HUES64 (cell line): ENCODE measurements around the gene FCGR3A.
"Not testable (repeated sequence)": the region's sequence is repeated elsewhere in the genome, so short reads cannot be mapped to it uniquely, and the experiment has no call there.

ENCODE experiments used
- H3K27ac ChIP-seq: 2 replicates; pipeline ENCODE4 v1.7.0; 2013; ENCODE audit warnings: low read depth, low read length, inconsistent platforms
- H3K27me3 ChIP-seq: 2 replicates; pipeline ENCODE4 v1.6.1; 2013; ENCODE audit warnings: mild to moderate bottlenecking, low read length; ENCODE audit not compliant: insufficient read depth
- H3K36me3 ChIP-seq: 2 replicates; pipeline ENCODE4 v1.6.1; 2013; ENCODE audit warnings: mild to moderate bottlenecking, low read length; ENCODE audit not compliant: insufficient read depth
- H3K4me1 ChIP-seq: 2 replicates; pipeline ENCODE4 v1.6.1; 2013; ENCODE audit warnings: mild to moderate bottlenecking, low read length, moderate library complexity; ENCODE audit not compliant: insufficient read depth
- H3K4me3 ChIP-seq: 2 replicates; pipeline ENCODE4 v1.5.1; 2013; ENCODE audit warnings: mild to moderate bottlenecking, low read length, moderate library complexity
- H3K9ac ChIP-seq: 2 replicates; pipeline ENCODE4 v1.6.1; 2013; ENCODE audit warnings: mild to moderate bottlenecking, low read depth, low read length
- H3K9me3 ChIP-seq: 2 replicates; pipeline ENCODE4 v1.6.1; 2013; ENCODE audit warnings: low read depth, low read length; ENCODE audit not compliant: insufficient read depth
- WGBS: fragments of 150-250, 120-280 bp; methylation state at CpG from one replicate; pipeline ENCODE4 v1.1.7; 2013; ENCODE audit warnings: missing lambda C conversion rate; 5-methylcytosine and 5-hydroxymethylcytosine counted together

FCGR3A gene

DNA sequence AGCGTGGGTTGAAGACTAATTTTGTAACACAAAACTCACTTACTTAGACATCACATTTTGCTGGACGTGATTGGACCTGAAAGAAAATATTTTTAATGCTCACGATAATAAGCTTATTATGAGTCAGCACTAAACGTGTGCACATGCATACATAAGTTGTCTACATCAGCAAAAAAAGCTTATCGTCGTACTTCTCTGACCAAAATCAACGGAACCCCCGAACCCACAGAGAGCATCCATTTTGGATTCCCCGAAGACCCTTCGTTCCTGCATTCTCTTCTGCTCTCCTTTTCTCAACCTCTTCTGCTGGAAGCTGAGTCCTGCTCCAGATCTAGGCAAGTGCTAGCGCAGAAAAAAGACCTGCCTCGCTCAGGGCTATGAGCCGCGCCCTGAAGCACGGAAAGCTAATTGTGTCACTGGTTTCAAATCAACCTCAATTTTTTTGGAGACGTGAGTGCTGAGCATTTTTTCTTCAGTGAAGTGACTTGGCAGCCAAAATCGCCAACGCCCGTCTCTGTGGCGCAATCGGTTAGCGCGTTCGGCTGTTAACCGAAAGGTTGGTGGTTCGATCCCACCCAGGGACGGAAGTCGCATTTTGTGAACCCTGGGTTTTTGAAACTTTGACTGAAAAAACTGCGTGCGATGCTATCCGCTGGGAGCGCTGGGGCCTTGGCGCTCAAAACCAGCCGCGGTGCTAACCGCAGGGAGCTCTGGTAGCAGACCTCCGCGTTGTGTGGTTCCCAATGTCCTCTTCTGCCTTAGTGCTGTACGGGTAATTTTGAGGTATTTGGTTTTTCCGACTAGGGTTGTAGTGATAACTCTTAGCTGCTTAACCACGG lies 9.7 kb downstream of the FCGR3A start:
- H3K27ac ChIP-seq = peak overlapping the region; percentile 56; the same call in 1 of the 2 replicates
- peak overlapping the region; percentile 82 for H3K4me3 ChIP-seq
- H3K9ac ChIP-seq = peak overlapping the region; percentile 75
- not testable (repeated sequence) for H3K36me3 ChIP-seq, H3K9me3 ChIP-seq, H3K4me1 ChIP-seq
- 3% methylated on average over 40 of the region's 41 CpGs for WGBS
- peaks cover 15% of the 10 kb centered on the region for H3K27me3 ChIP-seq

DNA sequence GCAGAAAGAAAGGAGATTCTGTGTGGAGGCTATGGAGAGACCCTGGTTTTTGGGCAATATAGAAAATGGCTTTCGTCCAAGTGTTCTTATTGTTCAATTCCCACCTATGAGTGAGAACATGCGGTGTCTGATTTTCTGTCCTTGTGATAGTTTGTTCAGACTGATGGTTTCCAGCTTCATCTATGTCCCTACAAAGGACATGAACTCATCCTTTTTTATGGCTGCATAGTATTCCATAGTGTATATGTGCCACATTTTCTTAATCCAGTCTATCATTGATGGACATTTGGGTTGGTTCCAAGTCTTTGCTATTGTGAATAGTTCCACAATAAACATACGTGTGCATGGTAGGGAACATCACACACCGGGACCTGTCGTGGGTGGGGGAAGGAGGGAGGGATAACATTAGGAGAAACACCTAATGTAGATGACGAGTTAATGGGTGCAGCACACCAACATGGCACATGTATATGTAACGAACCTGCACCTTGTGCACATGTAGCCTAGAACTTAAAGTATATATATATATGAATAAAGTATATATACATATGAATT lies 10.6 kb downstream of the FCGR3A start:
- WGBS = 92% methylated on average over 6 of the region's 7 CpGs
- not testable (repeated sequence) for H3K4me1 ChIP-seq, H3K27ac ChIP-seq, H3K9me3 ChIP-seq, H3K9ac ChIP-seq, H3K36me3 ChIP-seq
- H3K4me3 ChIP-seq = peak overlapping the region; percentile 82
- peaks cover 15% of the 10 kb centered on the region for H3K27me3 ChIP-seq

DNA sequence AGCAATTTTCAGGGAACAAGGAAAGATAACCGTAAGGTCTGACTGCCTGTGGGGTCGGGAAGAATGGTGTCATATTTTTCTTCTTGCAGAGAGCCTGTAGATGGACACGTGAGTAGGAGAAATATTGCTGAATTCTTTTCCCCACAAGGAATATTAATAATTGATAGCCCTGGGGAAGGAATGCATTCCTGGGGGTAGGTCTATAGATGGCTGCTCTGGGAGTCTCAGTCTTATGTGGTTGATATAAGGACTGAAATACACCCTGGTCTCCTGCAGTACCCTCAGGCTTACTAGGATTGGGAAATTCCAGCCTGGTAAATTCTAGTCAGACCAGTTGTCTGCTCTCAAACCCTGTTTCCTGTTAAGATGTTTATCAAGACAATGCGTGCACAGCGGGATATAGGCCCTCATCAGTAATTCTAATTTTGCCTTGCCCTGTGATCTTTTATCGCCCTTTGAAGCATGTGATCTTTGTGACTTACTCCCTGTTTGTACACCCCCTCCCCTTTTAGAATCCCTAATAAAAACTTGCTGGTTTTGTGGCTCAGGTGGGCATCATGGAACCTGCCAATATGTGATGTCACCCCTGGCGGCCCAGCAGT lies 12.4 kb downstream of the FCGR3A start:
- 93% methylated on average over 6 of the region's 7 CpGs for WGBS
- peaks cover 17% of the 10 kb centered on the region; the same call in 1 of the 2 replicates for H3K27me3 ChIP-seq
- H3K36me3 ChIP-seq, H3K9ac ChIP-seq, H3K27ac ChIP-seq, H3K4me3 ChIP-seq, H3K9me3 ChIP-seq, H3K4me1 ChIP-seq: not testable (repeated sequence)

DNA sequence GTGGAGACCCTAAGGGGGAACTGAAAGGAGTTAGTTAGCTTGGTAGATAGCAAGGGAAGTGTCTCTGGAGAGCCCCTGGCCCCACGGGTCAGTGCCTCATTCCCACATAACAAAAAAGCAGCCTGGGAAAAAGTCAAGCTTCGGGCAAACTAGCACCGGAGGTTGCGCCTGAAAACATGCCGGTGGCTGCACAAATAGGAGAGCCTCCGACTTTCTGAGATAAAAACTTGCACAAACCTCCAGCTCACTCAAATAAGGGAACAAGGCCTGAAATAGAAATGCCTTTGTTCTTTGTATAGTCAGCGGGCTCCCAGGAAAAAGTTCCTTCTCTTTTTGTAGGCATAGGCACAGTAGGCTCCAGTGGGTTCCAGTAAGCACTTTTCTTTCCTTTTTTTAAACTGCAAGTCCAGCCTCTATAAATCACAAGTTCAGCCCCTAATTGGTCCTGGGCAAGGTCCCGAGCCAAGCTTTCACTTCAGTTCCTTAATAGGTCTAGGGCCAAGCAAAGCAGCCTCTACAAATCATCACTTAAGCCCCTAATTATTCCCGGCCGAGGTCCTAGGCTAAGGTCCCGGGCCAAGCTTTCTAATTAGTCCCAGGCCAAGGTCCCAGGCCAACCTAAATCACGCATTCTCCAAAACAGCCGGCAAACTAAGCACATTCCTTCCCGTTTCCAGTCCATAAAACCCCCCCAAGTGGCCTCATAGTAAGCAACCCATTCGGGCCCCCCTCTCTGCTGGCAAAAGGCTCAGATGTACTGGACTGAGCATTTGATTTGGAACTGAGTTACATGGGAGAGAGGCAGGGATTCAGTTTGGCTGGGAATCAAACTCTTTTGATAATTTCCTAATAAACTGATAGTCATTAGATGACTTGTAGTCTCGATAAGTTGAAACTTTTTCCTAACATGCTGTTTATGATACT lies 16.7 kb downstream of the FCGR3A start:
- Histone ChIP-seq H3K27me3 (peaks cover 28% of the 10 kb centered on the region), H3K4me3 (peak overlapping the region; percentile 76)
- H3K9me3 ChIP-seq, H3K4me1 ChIP-seq, H3K36me3 ChIP-seq, H3K9ac ChIP-seq, H3K27ac ChIP-seq: not testable (repeated sequence)
- 31% methylated on average over 14 of the region's 16 CpGs for WGBS

DNA sequence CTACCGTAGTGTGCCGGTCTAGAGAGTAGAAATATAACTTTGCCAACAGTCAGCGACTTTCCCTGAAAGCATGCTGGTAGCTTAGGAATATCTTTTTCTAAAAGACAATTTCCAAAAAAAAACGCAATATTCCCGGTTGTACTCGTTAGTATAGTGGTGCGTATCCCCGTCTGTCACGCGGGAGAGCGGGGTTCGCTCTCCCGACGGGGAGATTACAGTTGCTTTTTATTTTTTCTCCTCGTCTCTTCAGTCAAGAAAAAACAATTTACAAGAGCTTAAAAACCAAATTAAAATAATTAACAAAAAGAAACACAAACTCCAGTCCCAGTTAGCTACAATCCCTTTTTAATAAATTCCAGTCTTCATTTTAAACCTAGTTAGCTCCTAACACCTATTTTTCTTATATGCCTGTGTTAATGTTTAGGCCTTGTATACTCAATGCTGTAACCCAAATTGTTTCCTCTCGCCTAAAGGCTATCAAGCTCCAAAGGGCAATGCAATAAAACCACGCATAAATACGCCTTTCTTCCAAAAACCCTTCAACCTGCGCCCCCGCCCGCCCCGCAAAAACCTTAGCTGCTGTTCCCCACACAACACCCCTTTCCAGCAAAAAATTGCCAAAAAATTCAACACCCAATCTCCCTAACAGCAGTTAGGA lies 17.5 kb downstream of the FCGR3A start:
- Histone ChIP-seq H3K9ac (no peak overlapping the region), H3K36me3 (no peaks in the 10 kb centered on the region), H3K27ac (no peak overlapping the region; the same call in 1 of the 2 replicates), H3K9me3 (no peaks in the 10 kb centered on the region), H3K4me3 (peak overlapping the region; percentile 76), H3K4me1 (peaks cover 9% of the 10 kb centered on the region; the same call in 1 of the 2 replicates), H3K27me3 (peaks cover 28% of the 10 kb centered on the region)
- WGBS = 41% methylated on average over 22 of the region's 22 CpGs

DNA sequence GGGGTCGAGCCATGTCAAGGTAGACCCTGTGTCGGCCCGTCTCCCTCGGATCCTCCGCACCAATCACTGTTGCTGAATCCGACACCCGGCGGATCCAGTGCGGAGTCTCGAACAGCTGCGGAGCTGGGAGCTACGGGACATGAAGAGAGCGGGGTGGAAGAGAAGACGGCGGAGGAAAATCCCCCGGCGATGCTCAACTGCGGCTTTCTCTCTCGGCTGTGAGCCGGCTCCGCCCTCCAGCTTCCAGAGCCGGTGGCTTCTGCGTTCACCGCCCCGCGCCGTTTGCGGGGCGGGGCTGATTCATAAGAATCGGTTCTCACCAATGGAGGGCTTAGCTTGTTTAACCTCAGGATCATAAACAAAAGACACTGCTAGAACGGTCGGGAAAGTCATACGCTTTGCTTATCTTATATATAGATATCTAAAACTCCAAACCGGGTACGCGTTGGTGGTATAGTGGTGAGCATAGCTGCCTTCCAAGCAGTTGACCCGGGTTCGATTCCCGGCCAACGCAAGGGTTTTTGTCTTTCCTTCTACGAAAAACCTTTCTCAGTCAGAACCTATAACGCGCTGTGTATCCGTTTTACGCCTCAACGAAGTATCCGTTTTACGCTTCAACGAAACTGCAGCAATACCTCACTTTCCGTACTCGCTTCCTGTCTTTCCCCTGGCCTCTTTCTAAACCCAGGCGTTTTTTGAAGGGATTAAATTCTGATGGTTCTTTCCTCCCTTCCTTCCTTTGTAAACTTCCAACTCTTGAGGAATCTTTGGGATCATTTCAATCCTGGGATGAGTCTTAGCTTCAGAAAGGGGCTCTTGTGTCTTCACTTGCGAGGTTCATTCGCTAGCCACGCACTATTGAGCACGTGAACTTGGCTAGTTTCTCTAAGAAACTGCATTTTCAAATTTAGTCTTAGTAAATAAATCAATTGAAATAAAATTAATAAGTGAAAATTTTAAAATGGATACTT lies 18.7 kb downstream of the FCGR3A start:
- Histone ChIP-seq H3K27me3 (peaks cover 39% of the 10 kb centered on the region), H3K4me3 (peak overlapping the region; percentile 76), H3K9ac (peak overlapping the region; percentile 51; the same call in 1 of the 2 replicates)
- not testable (repeated sequence) for H3K4me1 ChIP-seq, H3K36me3 ChIP-seq, H3K9me3 ChIP-seq, H3K27ac ChIP-seq
- under 1% methylated on average over 47 of the region's 56 CpGs for WGBS

DNA sequence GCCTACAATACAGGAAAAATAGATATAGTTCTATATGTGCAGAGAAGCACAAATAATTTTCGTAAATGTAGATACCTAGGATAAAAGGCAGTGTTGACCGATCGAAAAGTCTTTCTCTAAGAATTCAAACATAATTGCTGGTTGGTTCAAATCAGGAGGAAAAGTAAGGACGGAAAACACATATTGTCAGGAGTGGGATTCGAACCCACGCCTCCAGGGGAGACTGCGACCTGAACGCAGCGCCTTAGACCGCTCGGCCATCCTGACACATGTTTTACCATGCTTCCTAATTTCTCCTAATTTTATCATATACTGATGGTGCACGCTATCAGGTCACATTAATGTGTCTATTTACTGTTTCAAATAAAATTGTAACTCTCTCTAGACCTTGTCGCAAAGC lies 19.5 kb downstream of the FCGR3A start:
- H3K27ac ChIP-seq, H3K36me3 ChIP-seq, H3K9me3 ChIP-seq, H3K4me1 ChIP-seq: not testable (repeated sequence)
- Histone ChIP-seq H3K27me3 (peaks cover 46% of the 10 kb centered on the region), H3K4me3 (peak overlapping the region; percentile 76), H3K9ac (peak overlapping the region; percentile 51; the same call in 1 of the 2 replicates)
- WGBS = under 1% methylated on average over 11 of the region's 13 CpGs

DNA sequence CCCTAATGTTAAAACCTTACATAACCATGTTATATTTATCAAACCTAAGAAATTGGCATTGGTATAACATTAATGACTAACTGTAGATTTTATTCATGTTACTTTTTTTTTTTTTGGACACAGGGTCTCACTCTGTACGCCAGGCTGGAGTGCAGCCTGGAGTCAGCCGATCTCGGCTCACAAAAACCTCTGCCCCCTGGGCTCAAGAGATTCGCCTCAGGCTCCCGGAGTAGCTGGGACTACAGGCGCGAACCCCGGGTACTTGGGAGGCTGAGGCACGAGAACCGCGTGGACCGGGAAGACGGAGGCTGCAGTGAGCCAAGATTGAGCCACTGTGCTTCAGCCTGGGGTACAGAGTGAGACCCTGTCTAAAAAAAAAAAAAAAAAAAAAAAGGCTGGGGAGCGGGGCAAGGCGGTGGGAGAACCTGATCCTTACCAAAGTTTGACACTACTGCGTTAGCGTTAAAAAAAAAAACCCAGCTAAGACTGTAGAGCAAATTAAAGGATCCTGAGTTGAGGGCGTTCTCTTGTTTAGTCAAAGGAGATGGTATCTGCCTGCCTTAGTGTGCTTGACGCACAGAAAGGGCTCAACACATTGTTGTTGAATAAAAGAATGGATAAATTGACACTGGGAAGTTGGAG lies 20.0 kb downstream of the FCGR3A start:
- not testable (repeated sequence) for H3K9me3 ChIP-seq, H3K4me1 ChIP-seq, H3K9ac ChIP-seq, H3K36me3 ChIP-seq, H3K27ac ChIP-seq
- H3K4me3 ChIP-seq = peak overlapping the region; percentile 76
- peaks cover 51% of the 10 kb centered on the region for H3K27me3 ChIP-seq
- 13% methylated on average over 19 of the region's 19 CpGs for WGBS

DNA sequence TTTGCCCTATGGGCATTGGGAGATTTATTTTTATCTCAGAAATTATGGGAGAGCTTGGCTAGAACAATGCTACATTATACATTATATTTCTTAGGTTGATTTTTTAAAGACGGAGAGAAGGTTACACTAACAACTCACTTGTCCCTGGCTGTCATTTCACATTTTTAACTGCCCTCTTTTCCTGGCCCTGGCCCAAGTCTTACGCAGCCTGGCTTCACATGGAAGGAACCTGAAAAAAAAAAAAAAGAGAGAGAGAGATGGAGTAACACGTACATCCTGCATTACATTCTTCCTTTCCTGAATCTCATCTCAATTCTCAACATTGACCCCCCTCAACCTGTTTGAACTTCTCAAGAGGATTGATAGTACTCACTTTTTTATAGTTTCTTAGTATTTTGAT lies 21.1 kb downstream of the FCGR3A start:
- WGBS = no CpG with 5 or more reads among the region's 3 CpGs
- not testable (repeated sequence) for H3K27ac ChIP-seq, H3K9me3 ChIP-seq, H3K4me3 ChIP-seq, H3K36me3 ChIP-seq, H3K9ac ChIP-seq, H3K4me1 ChIP-seq
- peaks cover 57% of the 10 kb centered on the region for H3K27me3 ChIP-seq
